ENCODE data around the gene PARP12. TPM values are rescaled to one million over a fixed set of nuclear protein-coding genes. Genes with fewer than 3 reads are reported as not detected.

PARP12 gene
- total RNA-seq, 2 donors from 2014 or later = 7.5 to 8.5 TPM

DNA sequence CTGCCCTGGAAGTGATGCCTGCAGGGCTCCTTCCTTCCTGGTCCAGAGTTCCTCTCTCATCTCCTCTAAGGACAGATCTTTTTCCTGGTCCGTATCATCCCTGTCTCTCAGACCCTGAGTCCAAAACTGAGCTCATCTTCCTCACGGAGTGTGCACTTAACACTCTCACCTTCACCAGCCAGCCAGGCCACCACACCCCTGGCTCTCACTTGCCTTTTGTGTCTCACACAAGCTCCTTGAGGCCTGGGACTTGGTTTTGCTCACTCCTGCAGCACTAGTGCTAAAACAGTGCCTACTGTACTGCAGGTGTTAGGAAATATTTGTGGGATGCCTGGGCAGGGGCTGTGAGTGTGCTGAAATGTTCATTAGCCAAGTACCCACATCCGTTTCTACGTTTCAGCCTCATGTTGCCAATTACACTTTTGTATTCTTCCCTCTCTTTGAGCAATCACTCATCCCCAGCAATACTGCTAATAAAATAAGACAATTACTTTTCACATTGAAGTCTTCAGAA lies 21.4 kb upstream of the PARP12 start:
- H3K9me3 ChIP-seq = no peaks in the 10 kb centered on the region
- H3K4me1 ChIP-seq = no peaks in the 10 kb centered on the region
- TF ChIP-seq, protein P1, sequence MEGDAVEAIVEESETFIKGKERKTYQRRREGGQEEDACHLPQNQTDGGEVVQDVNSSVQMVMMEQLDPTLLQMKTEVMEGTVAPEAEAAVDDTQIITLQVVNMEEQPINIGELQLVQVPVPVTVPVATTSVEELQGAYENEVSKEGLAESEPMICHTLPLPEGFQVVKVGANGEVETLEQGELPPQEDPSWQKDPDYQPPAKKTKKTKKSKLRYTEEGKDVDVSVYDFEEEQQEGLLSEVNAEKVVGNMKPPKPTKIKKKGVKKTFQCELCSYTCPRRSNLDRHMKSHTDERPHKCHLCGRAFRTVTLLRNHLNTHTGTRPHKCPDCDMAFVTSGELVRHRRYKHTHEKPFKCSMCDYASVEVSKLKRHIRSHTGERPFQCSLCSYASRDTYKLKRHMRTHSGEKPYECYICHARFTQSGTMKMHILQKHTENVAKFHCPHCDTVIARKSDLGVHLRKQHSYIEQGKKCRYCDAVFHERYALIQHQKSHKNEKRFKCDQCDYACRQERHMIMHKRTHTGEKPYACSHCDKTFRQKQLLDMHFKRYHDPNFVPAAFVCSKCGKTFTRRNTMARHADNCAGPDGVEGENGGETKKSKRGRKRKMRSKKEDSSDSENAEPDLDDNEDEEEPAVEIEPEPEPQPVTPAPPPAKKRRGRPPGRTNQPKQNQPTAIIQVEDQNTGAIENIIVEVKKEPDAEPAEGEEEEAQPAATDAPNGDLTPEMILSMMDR (IDR thresholded peaks at IDR 0.05) = no peak
- H3K4me3 ChIP-seq = no peak overlapping the region
- no peak overlapping the region for H3K27ac ChIP-seq
- no peaks in the 10 kb centered on the region for H3K27me3 ChIP-seq
- H3K36me3 ChIP-seq = peaks cover 9% of the 10 kb centered on the region
- DNase-seq (ENCODE audit: low spot score) = no peak

DNA sequence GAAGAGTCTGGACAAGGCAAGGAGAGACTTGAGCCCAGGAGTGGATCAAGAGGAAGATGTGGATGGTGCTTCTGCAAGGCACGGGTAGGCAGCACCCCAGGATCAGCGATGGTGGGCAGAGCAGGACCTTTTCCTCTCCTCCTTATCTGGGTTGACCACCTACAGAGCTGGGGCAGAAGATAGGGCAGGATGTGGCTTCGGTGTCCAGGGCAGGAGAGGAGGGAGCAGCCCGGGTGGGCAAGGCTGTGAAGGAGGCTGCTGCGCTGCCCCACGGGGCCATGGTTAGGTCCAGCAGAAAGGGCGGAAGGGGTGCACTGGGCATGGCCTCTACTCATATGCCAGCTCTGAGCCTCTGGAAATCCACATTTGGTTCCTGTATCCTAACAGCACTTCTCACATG lies 20.0 kb upstream of the PARP12 start:
- no peaks in the 10 kb centered on the region for H3K4me1 ChIP-seq
- H3K27ac ChIP-seq = no peak overlapping the region
- no peaks in the 10 kb centered on the region for H3K9me3 ChIP-seq
- H3K36me3 ChIP-seq = peaks cover 8% of the 10 kb centered on the region
- H3K27me3 ChIP-seq = no peaks in the 10 kb centered on the region
- TF ChIP-seq, protein P1 (IDR thresholded peaks at IDR 0.05) = no peak
- DNase-seq (ENCODE audit: low spot score) = no peak
- H3K4me3 ChIP-seq = no peak overlapping the region

DNA sequence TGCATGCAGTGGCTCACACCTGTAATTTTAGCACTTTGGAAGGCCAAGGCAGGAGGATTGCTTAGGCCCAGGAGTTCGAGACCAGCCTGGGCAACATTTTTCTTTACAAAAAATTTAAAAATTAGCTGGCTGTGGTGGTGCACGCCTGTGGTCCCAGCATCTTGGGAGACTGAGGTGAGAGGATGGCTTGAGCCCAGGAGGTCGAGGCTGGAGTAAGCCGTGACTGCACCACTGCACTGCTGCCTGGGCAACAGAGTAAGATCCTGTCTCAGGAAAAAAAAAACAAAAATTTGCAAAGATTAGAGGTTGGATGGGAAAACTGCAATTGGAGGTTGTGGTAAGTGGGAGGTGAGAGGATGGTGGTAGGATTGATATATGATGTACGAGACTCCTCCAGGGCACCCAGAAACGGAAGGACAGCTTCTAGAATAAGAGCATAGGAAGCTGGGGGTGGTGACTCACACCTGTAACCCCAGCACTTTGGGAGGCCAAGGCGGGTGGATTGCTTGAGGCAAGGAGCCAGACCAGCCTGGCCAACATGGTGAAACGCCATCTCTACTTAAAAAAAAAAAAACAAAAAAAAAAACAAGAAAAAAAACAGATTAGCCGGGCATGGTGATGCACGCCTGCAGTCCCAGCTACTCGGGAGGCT lies 19.1 kb upstream of the PARP12 start:
- no peak overlapping the region for H3K4me3 ChIP-seq
- DNase-seq (ENCODE audit: low spot score) = no peak
- TF ChIP-seq, protein P1 (IDR thresholded peaks at IDR 0.05) = no peak
- no peaks in the 10 kb centered on the region for H3K36me3 ChIP-seq
- H3K27me3 ChIP-seq = no peaks in the 10 kb centered on the region
- H3K4me1 ChIP-seq = no peaks in the 10 kb centered on the region
- H3K9me3 ChIP-seq = no peaks in the 10 kb centered on the region
- no peak overlapping the region for H3K27ac ChIP-seq

DNA sequence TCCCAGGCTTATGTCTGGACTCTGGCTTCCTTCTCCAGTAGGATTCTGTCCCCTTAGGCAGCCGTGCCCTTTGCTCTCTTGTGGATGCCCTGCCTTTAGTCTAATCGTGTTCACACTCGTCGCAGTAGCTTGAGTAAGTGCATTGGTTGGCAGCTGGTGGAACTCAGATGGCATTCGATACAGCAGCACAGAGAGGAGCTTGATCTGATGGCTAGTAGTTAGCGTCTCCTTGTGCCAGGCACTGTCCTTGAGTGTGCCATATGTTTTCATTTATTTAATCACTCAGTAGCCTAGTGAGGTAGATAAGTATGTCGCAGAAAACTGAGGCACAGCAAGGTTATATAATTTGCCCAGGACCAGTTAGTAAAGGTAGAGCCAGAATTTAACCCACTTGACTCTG lies 18.2 kb upstream of the PARP12 start:
- TF ChIP-seq, protein P1 (IDR thresholded peaks at IDR 0.05) = no peak
- Histone ChIP-seq H3K27ac (no peak overlapping the region), H3K4me1 (no peaks in the 10 kb centered on the region), H3K9me3 (no peaks in the 10 kb centered on the region), H3K36me3 (no peaks in the 10 kb centered on the region), H3K4me3 (no peak overlapping the region), H3K27me3 (no peaks in the 10 kb centered on the region)
- no peak for DNase-seq (ENCODE audit: low spot score)

DNA sequence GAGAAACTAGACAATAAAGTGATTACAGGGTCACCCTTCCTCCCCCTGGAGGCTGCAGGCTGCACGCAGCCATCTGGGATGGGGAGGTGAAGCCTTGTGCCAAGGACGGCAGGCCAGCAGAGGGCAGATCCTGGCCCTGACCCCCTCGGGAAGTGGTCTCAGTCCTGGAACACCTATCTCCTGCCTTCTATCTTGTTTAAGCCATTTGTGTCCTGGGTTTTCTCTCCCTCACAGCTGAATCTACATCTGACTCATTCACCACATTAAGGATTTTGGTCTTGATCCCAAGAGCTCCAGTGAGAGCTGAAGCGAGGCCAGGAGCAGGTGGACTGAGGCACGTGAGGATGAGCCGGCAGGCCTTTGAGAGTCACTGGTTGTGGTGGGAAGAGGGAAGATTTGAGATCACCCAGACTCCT lies 16.4 kb upstream of the PARP12 start:
- Histone ChIP-seq H3K4me1 (no peaks in the 10 kb centered on the region), H3K4me3 (no peak overlapping the region), H3K36me3 (no peaks in the 10 kb centered on the region), H3K9me3 (no peaks in the 10 kb centered on the region), H3K27ac (no peak overlapping the region), H3K27me3 (no peaks in the 10 kb centered on the region)
- TF ChIP-seq, protein P1 (IDR thresholded peaks at IDR 0.05) = no peak
- no peak for DNase-seq (ENCODE audit: low spot score)

DNA sequence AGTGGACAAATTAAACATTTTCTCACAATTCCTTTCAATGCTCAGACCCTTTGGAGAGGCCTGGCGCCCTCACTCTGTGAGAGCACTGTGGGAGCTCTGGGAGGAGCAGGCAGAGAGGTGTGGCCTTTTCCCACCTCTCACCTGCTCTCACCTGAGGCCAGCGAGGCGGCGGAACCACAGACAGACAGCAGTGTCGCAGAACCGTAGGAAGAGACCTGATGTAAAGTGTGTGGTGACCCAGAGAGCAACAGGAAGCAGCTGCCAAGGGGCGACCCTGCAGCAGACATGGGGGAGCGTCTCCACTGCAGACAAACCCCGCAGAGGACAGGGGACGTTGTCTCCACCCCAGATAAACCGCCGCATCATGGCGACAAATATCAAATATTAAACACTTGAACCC lies 15.6 kb upstream of the PARP12 start:
- Histone ChIP-seq H3K27me3 (no peaks in the 10 kb centered on the region), H3K27ac (no peak overlapping the region), H3K9me3 (no peaks in the 10 kb centered on the region), H3K4me1 (no peaks in the 10 kb centered on the region), H3K36me3 (no peaks in the 10 kb centered on the region), H3K4me3 (no peak overlapping the region)
- TF ChIP-seq, protein P1 (IDR thresholded peaks at IDR 0.05) = no peak
- DNase-seq (ENCODE audit: low spot score) = no peak

Data from right atrium auricular region (tissue), 2 donors.